GM10266 (cell line): ENCODE results near the gene HNF4A.

Experiments
- DNase-seq: peaks from one replicate; pipeline ENCODE4 v3.0.0; 2012; ENCODE audit errors: extremely low spot score
- CTCF ChIP-seq: IDR thresholded peaks from 2 replicates; pipeline ENCODE4 v1.5.1; 2012; ENCODE audit warnings: mild to moderate bottlenecking, low read depth; ENCODE audit not compliant: control insufficient read depth, insufficient read depth; ENCODE audit errors: missing control alignments

Gene HNF4A

DNA sequence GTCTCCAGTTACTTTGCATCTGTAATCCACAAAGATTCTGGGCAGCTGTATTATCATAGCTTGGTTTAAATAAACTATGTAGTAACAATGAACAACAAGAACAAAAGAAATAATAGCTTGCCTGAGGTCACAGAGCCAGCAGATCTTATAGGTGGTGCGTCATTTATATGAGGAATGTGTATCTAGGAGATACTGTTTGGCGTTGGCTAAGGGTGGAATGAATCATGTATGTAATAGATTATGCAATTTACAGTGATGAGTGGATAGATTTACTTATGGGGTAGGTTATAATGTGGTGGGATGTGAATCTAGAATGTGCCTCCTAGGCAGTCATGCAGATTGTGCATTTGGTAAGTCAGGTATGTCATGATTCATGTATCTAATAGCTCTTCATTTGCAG, 42.8 kb downstream of the HNF4A start:
- no peak for TF ChIP-seq CTCF
- no peak for DNase-seq

DNA sequence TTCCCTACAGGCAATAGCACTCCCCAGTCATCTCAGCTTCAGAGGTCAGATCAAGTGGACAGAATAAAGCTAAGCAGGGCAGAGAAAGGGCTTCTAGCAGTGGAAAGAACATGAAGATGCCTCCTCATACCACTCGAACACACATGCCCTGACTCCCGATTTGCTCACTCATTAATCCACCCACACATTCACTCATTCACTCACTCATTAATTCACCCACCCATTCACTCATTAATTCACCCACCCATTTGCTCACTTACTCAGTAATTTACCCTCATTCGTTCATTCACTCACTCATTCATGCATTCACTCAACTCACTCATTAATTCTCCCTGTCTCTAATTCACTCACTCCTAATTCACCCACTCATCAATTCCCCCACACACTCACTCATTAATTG, 43.9 kb downstream of the HNF4A start:
- DNase-seq: no peak
- no peak for TF ChIP-seq CTCF

DNA sequence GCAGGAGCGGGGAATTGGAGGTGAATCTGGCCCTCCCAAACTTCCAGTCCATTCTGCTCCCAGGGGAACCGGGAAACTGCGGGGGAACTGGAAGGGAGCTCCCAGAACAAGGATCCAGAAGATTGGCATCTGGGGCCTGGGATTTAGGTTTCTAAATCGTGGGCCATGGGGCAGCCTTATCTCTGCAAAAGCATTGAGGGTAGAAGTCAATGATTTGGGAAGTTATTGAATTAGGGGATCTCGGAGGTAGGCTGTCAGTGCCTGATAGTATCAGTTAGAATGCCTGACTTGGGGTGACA, 45.1 kb downstream of the HNF4A start:
- TF ChIP-seq CTCF: no peak
- DNase-seq: no peak

- TF ChIP-seq CTCF: no peak
- no peak for DNase-seq
Measured at GRCh38 chr20:44400970-44401769, 45.7 kb downstream of the HNF4A start.

GRCh38 chr20:44401770-44402390, 46.4 kb downstream of the HNF4A start:
- TF ChIP-seq CTCF: no peak

DNA sequence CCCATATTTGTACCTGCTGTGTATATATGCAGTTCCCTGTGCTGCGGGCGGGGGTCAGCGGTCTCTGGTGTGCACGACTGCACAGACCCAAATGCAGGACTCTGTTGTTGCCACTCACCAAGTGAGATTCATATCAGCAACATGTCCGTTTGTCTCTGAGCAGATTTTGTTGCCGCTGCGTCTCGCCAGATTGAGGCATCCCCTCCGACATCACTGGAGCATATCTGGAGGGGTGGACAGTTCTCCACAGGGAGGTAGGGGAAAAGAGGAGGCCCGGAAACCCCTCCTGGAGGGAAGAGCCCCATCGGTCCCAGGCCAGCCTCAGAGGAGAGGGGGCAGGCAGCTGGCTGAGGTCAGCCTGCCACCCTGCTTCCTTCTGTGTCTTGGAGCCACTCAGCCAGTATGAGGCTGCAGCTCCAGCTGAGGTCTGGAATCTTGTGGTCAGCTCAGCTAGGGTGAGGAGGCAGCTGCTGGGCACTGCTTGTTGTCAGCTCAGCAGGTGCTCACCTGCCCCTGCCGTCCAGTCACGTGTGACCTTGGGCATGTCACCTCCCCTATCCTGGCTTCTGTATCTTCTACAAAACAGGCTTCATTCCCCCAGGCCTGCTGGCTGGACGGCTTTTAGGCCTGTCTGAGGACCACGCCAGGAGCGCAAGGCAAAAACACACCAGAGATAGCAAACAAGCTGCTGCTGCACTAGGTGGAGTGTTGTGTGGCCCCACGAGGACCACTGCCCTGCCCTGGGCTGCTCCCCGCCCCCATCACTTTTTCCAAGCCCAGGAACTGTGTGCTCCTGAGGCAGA, 47.1 kb downstream of the HNF4A start:
- no peak for TF ChIP-seq CTCF
- no peak for DNase-seq

More at GRCh38 chr20:44401770-44402390, 46.4 kb downstream of the HNF4A start:
- DNase-seq: no peak
